ENCODE measurements around the gene FCGBP.

Gene FCGBP

DNA sequence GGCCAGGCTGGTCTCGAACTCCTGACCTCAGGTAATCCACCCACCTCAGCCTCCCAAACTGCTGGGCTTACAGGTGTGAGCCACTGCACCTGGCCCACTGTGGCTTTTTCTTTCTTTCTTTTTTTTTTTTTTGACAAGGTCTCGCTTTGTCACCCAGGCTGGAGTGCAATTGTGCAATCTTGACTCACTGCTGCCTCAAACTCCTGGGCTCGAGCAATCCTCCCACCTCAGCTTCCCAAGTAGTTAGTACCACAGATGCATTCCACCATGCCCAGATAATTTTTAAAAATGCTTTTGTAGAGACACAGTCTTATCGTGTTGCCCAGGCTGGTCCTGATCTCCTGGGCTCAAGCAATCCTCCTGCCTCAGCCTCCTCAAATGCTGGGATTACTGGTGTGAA lies 12.1 kb upstream of the FCGBP start:
- DNase-seq (ENCODE audit: low spot score): no peak

DNA sequence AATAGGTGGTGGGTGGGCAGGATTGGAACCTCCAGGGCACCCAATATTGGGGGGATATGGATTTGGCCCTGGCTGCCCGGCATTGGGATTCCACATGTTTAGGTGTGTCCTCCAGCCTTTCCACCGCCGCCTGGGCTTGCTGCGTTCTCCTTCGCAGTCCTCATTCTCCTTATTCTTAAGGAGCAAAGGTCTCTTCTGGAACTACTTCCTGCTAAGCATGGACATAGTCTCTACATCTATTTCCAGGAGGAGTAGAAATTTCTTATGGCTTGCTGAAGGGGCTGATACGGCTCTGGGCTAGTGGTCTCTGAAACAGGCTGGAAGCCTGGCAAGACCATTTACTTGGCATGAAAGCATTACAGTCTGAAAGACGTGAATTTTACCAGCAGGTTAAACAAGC lies 9.2 kb upstream of the FCGBP start:
- DNase-seq (ENCODE audit: low spot score): no peak

DNA sequence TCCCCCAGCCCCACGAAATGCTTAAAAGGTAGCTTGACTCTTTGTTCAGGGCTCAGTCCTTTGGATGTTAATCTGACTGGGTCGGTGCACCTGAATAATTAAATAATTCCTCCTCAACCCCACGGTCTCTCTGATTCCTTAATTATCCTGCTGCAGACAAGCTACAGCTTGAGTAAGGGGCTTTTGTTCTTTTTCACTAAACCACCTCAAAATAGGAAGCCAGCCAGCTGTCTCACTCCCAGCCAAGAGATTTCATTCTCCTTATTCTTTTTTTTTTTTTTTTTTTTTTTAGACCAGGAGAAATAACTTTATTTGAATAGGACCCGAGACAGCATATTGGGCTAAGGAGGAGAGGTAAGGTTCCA lies 7.9 kb upstream of the FCGBP start:
- no peak for DNase-seq (ENCODE audit: low spot score)

DNA sequence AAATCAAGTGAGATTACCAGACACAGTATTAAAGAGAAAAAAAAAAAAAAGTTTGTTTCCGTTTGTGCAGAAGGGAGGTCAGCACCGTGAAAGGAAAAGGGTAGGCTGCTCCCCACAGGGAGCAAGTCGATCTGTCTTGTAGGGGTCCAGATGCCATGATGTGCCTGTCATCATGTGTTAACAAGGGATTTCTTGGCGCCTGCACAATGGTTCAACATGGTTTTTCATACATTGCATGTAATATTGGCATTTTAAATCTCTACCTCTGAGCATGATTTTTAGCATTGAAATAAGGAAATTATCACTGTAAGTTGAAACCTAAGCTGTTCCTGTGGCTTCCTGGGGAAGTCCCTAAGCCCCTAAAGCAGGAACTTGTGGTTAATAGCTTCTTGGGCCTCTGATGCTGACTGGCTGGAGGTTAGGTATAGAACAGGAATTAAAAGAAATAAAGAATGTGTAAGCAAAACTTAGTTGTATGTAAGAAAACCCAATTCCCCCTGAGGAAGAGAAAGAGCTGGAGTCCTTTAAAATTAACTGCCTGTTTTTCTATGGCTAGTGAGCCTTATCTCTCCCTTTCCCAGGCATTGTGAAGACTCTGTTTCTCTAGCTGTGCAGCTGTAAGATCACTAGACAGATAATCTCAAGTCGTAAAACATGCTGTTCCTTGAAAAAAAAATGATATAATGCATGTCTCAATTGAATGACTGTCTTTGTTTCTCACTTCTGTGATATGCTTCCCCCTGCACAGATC lies 7.4 kb upstream of the FCGBP start:
- DNase-seq (ENCODE audit: low spot score): no peak

- DNase-seq (ENCODE audit: low spot score): no peak
Observed at GRCh38 chr19:39941151-39941550, 6.7 kb upstream of the FCGBP start.

DNA sequence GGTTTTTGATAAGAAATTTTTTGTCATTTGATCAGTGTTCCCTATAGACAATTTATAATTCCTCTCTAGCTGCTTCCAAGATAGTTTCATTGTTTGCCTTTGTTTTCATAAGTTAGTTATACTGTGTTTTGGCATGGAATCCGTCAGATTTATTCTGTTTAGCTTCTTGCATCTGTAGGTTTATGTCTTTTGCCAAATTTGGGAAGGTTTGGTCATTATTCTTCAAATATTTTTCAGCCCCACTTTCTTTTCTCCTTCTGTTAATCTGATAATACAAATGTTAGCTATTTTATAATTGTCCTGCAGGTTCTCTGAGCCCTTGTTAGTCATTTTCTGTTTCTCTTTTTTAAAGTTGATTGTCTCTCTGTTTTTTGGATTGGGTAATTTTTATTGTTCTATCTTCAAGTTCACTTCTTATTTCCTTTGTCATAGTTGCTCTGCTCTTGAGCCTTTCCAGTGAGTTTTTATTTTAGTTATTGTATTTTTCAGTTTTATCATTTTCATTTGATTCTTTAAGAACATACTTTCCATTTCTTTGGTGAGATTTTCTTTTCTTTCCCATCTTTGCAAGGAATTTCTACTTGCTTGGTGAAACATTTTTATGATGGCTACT lies 5.9 kb upstream of the FCGBP start:
- DNase-seq (ENCODE audit: low spot score): no peak

DNA sequence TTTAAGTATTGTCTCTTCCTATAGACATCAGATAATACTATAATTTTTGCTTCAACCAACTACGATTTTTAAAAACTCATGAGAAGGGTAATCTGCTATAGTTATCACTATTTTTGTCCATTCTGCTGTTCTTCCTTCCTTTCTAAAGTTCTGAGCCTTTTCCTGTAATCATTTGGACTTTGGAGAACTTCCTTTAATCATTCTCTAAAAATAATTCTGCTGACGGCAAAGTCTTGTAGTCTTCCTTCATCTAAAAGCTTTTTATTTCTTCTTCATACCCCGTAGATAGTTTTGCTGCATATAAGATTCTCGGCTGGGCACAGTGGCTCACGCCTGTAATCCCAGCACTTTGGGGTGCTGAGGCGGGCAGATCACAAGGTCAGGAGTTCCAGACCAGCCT lies 5.1 kb upstream of the FCGBP start:
- DNase-seq (ENCODE audit: low spot score): no peak

- DNase-seq (ENCODE audit: low spot score): no peak
Observed at GRCh38 chr19:39937787-39938186, 3.4 kb upstream of the FCGBP start.

GRCh38 chr19:39937094-39937720 lies 2.8 kb upstream of the FCGBP start:
- no peak for DNase-seq (ENCODE audit: low spot score)

GRCh38 chr19:39936622-39937021 lies 2.2 kb upstream of the FCGBP start:
- DNase-seq (ENCODE audit: low spot score): no peak

DNA sequence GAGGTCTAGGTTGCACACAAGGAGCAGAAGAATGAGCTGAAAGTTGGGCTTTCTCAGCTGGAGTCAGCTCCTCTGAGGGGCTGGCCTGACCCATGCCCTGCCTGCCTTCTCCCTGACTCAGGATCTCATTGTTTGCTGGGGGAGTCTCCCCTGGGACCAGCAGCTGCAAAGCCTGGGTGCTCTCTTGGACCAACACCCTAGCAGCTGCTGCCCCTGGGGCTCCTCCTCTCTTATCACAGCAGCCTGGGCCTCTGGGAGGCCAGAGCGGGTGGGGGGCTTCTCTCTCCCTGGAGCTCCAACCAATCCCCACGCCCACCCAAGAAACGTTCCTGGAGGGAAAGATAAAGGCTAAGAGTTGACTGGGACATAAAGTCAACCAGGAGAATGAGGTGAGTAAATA lies 1.6 kb upstream of the FCGBP start:
- DNase-seq (ENCODE audit: low spot score): no peak

GRCh38 chr19:39935364-39935661 lies 879 bp upstream of the FCGBP start:
- no peak for DNase-seq (ENCODE audit: low spot score)

DNA sequence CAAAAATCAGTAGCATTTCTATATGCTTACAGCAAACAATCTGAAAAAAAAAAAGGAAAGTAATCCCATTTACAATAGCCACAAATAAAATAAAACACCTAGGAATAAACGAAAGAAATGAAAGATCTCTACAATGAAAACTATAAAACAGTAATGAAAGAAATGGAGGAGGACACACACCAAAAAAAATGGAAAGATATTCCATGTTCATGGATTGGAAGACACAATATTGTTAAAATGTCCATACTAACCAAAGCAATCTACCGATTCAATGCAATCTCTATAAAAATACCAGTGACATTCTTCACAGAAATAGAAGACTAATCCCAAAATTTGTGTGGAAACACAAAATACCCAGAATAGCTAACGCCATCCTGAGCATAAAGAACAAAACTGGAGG lies 4.7 kb downstream of the FCGBP start:
- DNase-seq (ENCODE audit: low spot score): no peak

GRCh38 chr19:39928357-39928725 lies 6.1 kb downstream of the FCGBP start:
- no peak for DNase-seq (ENCODE audit: low spot score)

- DNase-seq (ENCODE audit: low spot score): no peak
Observed at GRCh38 chr19:39927524-39928356, 6.7 kb downstream of the FCGBP start.

- DNase-seq (ENCODE audit: low spot score): no peak
Observed at GRCh38 chr19:39927076-39927475, 7.4 kb downstream of the FCGBP start.

DNA sequence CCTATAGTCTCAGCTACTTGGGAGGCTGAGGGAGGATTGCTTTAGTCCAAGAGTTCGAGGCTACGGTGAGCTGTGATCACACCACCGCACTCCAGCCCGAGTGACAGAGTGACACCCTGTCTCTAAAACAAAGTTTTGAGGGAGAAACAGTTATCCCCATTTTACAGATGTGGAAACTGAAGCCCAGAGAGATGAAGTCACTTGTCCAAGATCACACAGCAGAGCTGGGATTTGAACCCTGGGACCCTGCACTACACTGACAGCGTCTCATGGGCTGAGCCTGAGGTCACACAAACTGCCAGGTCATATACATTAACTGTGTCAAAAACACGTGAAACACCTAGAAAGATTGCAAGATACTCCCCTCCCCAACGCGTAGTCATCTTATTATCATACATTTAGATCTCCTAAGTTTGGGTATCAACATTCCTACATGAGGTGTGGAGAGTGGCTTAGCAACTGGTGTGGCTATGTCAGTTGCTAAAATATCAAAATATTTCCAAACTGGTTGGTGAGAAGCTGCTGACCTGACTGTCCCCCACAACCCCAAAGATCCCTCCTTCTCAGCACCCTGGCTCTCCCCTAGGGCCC lies 8.2 kb downstream of the FCGBP start:
- DNase-seq (ENCODE audit: low spot score): no peak

DNA sequence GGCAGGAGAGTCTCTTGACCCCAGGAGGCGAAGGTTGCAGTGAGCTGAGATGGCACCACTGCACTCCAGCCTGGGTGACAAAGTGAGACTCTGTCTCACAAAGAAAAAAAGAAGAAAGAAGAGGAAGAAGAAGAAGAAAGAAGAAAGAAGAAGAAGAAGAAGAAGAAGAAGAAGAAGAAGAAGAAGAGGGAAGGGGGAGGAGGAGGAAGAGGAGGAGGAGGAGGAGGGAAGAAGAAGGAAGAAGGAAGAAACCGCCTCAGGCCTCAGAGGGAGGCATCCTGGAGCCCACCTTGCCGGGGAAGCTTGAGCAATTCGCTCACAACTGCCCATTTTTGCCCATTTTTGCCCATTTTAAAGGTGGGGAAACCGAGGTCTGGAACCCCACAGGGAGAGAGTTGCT lies 9.5 kb downstream of the FCGBP start:
- no peak for DNase-seq (ENCODE audit: low spot score)

DNA sequence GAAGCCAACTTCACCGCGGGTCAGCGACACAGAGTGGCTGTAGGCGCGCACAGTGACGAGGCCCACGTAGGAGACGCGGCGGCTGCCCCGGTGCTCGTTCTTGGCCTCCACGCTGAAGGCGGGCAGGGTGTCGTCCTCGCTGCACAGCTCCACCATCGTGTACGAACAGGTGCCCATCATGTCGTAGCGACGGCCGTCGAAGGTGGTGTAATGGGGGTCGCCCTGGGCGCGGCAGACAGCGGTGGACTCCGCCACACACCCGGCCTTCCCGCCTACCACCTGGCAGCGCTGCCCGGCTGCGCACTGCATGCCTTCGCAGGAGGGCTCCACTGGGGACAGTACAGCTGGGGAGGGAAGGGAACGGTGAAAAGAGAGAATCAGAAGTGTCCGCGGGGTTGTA lies 10.0 kb downstream of the FCGBP start:
- DNase-seq (ENCODE audit: low spot score): no peak

GRCh38 chr19:39923862-39924261 lies 10.6 kb downstream of the FCGBP start:
- DNase-seq (ENCODE audit: low spot score): no peak

- DNase-seq (ENCODE audit: low spot score): no peak
Observed at GRCh38 chr19:39919976-39920375, 14.5 kb downstream of the FCGBP start.

GRCh38 chr19:39918183-39918651 lies 16.2 kb downstream of the FCGBP start:
- DNase-seq (ENCODE audit: low spot score): no peak

All from hepatic stellate cell (primary cell).